Dermis microvascular lymphatic vessel endothelial cell (primary cell): ENCODE results near the gene ACSS3. TPM values are rescaled to one million over a fixed set of nuclear protein-coding genes. Genes with fewer than 3 reads are reported as not detected.
"Not testable (repeated sequence)": the region's sequence is repeated elsewhere in the genome, so short reads cannot be mapped to it uniquely, and the experiment has no call there.

ENCODE experiments used
- DNase-seq, 2 donors: peaks; one replicate each; pipeline versions ENCODE4 v3.0.0 to v3.0.0-alpha.2; 2010; ENCODE audit warnings: low read depth in 2 of 2
- total RNA-seq: library from RNA; depleted of rRNA; stranded (reverse); fragments of >200 nt; gene quantifications from 2 replicates; pipeline ENCODE4 v1.2.1, GENCODE V29; 2014

ACSS3 gene
- total RNA-seq, result 0.25 and 0.26 TPM in 2 replicates

GRCh38 chr12:81077686-81078441, at the start of gene ACSS3:
Gene ACSS3, plus strand, starts transcription at chr12:81078079. Its CDS starts 42 bp downstream, at chr12:81078121.
- DNase-seq, result no peak

GRCh38 chr12:81034926-81035325, 43.0 kb upstream of the ACSS3 start:
- DNase-seq, result no peak

- no peak for DNase-seq
These were observed 38.6 kb upstream of the ACSS3 start for GRCh38 chr12:81039231-81039630.

- DNase-seq, result no peak
These were observed 33.7 kb upstream of the ACSS3 start for GRCh38 chr12:81043979-81044740.

GRCh38 chr12:81064971-81065370, 12.9 kb upstream of the ACSS3 start:
- DNase-seq, result not testable (repeated sequence)

GRCh38 chr12:81070846-81071245, 7.0 kb upstream of the ACSS3 start:
- DNase-seq, result no peak

- DNase-seq, result no peak
These were observed 2.3 kb upstream of the ACSS3 start for GRCh38 chr12:81075539-81075938.

- no peak for DNase-seq
These were observed 572 bp upstream of the ACSS3 start for GRCh38 chr12:81077329-81077685.

- peak; percentile 67 to 86 for DNase-seq
These were observed 754 bp downstream of the ACSS3 start for GRCh38 chr12:81078469-81079196.

GRCh38 chr12:81079280-81080076, 1.6 kb downstream of the ACSS3 start:
- no peak for DNase-seq

GRCh38 chr12:81080431-81080983, 2.6 kb downstream of the ACSS3 start:
- DNase-seq, result no peak

GRCh38 chr12:81081726-81082125, 3.8 kb downstream of the ACSS3 start:
- no peak for DNase-seq

- no peak for DNase-seq
These were observed 5.1 kb downstream of the ACSS3 start for GRCh38 chr12:81083018-81083417.

GRCh38 chr12:81083906-81084513, 6.1 kb downstream of the ACSS3 start:
- no peak for DNase-seq

- no peak for DNase-seq
These were observed 7.0 kb downstream of the ACSS3 start for GRCh38 chr12:81084811-81085350.

- no peak for DNase-seq
These were observed 8.0 kb downstream of the ACSS3 start for GRCh38 chr12:81085832-81086231.

- no peak for DNase-seq
These were observed 8.5 kb downstream of the ACSS3 start for GRCh38 chr12:81086342-81086741.

GRCh38 chr12:81088221-81088620, 10.3 kb downstream of the ACSS3 start:
- no peak for DNase-seq

GRCh38 chr12:81089412-81089811, 11.5 kb downstream of the ACSS3 start:
- no peak for DNase-seq

- DNase-seq, result no peak
These were observed 14.2 kb downstream of the ACSS3 start for GRCh38 chr12:81092053-81092452.
